HepG2 (cell line): ENCODE data around the gene SERINC5.

Experiments
- EZH2 ChIP-seq: conservative IDR thresholded peaks from 2 replicates; pipeline ENCODE4 v1.6.1; 2012; ENCODE audit warnings: mild to moderate bottlenecking, low read depth, low read length, moderate library complexity
- TF ChIP-seq, protein P1 (sequence below): sonication (generic); formaldehyde crosslinking; IDR thresholded peaks from 2 replicates; pipeline ENCODE4 v1.4.0; 2020; ENCODE audit warnings: mild to moderate bottlenecking, missing genetic modification reagents, borderline replicate concordance

GRCh38 chr5:80105698-80106439 is 150.0 kb downstream of the SERINC5 start:
- TF ChIP-seq EZH2, result no peak
- TF ChIP-seq, protein P1, sequence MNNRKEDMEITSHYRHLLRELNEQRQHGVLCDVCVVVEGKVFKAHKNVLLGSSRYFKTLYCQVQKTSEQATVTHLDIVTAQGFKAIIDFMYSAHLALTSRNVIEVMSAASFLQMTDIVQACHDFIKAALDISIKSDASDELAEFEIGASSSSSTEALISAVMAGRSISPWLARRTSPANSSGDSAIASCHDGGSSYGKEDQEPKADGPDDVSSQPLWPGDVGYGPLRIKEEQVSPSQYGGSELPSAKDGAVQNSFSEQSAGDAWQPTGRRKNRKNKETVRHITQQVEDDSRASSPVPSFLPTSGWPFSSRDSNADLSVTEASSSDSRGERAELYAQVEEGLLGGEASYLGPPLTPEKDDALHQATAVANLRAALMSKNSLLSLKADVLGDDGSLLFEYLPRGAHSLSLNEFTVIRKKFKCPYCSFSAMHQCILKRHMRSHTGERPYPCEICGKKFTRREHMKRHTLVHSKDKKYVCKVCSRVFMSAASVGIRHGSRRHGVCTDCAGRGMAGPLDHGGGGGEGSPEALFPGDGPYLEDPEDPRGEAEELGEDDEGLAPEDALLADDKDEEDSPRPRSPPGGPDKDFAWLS (CRISPR knock-in tag), result no peak
